ENCODE measurements around the gene BCO1.
"Not testable (repeated sequence)": the region's sequence is repeated elsewhere in the genome, so short reads cannot be mapped to it uniquely, and the experiment has no call there.

BCO1 gene

DNA sequence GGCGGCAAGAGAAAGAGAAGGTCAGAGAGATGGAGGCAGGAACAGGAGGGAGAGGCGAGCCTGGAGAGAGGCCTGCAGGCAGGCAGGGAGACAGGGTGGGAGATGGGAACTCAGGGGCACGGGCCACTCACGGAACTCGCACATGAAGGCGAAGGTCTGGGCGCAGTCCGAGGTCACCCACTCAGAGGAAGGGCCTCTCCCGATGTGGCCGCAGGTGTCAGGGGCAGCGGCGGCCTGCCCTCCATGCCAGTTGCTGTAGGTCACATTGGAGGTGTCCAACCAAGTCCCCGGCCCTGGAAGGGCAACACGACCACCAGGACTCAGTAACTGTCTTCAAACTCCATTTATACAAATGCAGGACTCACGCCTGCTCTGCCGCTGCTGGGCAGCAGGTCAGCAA is 22.4 kb upstream of the BCO1 start:
- no peak for DNase-seq (ENCODE audit: low read depth)
- no peak for TF ChIP-seq CTCF (IDR thresholded peaks at IDR 0.05; ENCODE audit: low read depth, low read length)
- no peak for TF ChIP-seq MAX (IDR thresholded peaks at IDR 0.05; ENCODE audit: low read depth, low read length)
- TF ChIP-seq MYC (IDR thresholded peaks at IDR 0.05; ENCODE audit: low read depth, low read length): no peak
- TF ChIP-seq POLR2A (IDR thresholded peaks at IDR 0.05; ENCODE audit: extremely low read depth, insufficient read length): no peak
- no peak overlapping the region for H3K4me3 ChIP-seq (ENCODE audit: low read depth, low read length)

DNA sequence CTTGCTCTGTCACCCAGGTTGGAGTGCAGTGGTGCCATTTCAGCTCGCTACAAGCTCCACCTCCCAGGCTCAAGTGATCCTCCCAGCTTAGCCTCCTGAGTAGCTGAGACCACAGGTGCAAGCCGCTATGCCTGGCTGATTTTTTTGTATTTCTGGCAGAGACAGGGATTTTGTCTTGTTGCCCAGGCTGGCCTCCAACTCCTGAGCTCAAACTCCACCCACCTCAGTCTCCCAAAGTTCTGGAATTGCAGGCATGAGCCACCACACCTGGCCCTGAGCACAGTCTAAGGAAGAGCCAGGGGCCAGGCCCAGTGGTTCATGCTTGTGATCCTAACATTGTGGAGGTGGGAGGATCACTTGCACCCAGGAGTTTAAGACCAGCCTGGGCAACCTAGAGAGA is 21.8 kb upstream of the BCO1 start:
- no peak for DNase-seq (ENCODE audit: low read depth)
- H3K4me3 ChIP-seq (ENCODE audit: low read depth, low read length): no peak overlapping the region
- TF ChIP-seq POLR2A (IDR thresholded peaks at IDR 0.05; ENCODE audit: extremely low read depth, insufficient read length): no peak

GRCh38 chr16:81219151-81219550 is 19.3 kb upstream of the BCO1 start:
- no peak for TF ChIP-seq POLR2A (IDR thresholded peaks at IDR 0.05; ENCODE audit: extremely low read depth, insufficient read length)
- no peak for TF ChIP-seq CTCF (IDR thresholded peaks at IDR 0.05; ENCODE audit: low read depth, low read length)
- no peak for TF ChIP-seq MYC (IDR thresholded peaks at IDR 0.05; ENCODE audit: low read depth, low read length)
- TF ChIP-seq MAX (IDR thresholded peaks at IDR 0.05; ENCODE audit: low read depth, low read length): no peak
- no peak overlapping the region for H3K4me3 ChIP-seq (ENCODE audit: low read depth, low read length)
- no peak for DNase-seq (ENCODE audit: low read depth)

DNA sequence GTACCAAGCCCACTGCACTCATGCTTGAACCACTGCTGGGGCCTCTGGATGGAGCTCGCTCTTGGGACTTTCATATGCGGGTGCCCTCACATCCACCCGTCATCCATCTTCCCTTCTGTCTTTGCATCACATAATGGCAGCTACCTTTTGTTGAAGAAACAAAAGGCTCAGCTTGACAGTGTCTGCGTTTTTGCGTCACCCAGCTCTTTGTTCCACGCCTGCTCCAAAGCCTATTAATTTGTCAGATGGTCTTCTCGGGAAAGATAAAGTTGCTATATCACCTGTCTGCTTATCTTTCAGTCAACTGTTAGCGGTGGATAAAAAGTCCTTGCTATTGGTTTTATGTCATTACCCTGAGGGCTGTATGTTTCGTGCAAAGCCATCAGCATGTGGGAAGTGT is 18.1 kb upstream of the BCO1 start:
- no peak for TF ChIP-seq MAX (IDR thresholded peaks at IDR 0.05; ENCODE audit: low read depth, low read length)
- DNase-seq (ENCODE audit: low read depth): no peak
- no peak overlapping the region for H3K4me3 ChIP-seq (ENCODE audit: low read depth, low read length)

- no peak for DNase-seq (ENCODE audit: low read depth)
- no peak overlapping the region for H3K4me3 ChIP-seq (ENCODE audit: low read depth, low read length)
- no peak for TF ChIP-seq CTCF (IDR thresholded peaks at IDR 0.05; ENCODE audit: low read depth, low read length)
- no peak for TF ChIP-seq MYC (IDR thresholded peaks at IDR 0.05; ENCODE audit: low read depth, low read length)
- TF ChIP-seq MAX (IDR thresholded peaks at IDR 0.05; ENCODE audit: low read depth, low read length): no peak
These were observed 16.8 kb upstream of the BCO1 start for GRCh38 chr16:81221731-81222130.

GRCh38 chr16:81224824-81225223 is 13.7 kb upstream of the BCO1 start:
- no peak for TF ChIP-seq MAX (IDR thresholded peaks at IDR 0.05; ENCODE audit: low read depth, low read length)
- no peak for TF ChIP-seq CTCF (IDR thresholded peaks at IDR 0.05; ENCODE audit: low read depth, low read length)
- no peak for TF ChIP-seq POLR2A (IDR thresholded peaks at IDR 0.05; ENCODE audit: extremely low read depth, insufficient read length)
- no peak for TF ChIP-seq MYC (IDR thresholded peaks at IDR 0.05; ENCODE audit: low read depth, low read length)
- no peak overlapping the region for H3K4me3 ChIP-seq (ENCODE audit: low read depth, low read length)
- DNase-seq (ENCODE audit: low read depth): no peak

- peak; percentile 42 for DNase-seq (ENCODE audit: low read depth)
These were observed 12.8 kb upstream of the BCO1 start for GRCh38 chr16:81225697-81226096.

More at GRCh38 chr16:81225697-81226096, 12.8 kb upstream of the BCO1 start:
- H3K4me3 ChIP-seq (ENCODE audit: low read depth, low read length): not testable (repeated sequence)
